ENCODE results near the gene CTNNA2.

CTNNA2 gene

DNA sequence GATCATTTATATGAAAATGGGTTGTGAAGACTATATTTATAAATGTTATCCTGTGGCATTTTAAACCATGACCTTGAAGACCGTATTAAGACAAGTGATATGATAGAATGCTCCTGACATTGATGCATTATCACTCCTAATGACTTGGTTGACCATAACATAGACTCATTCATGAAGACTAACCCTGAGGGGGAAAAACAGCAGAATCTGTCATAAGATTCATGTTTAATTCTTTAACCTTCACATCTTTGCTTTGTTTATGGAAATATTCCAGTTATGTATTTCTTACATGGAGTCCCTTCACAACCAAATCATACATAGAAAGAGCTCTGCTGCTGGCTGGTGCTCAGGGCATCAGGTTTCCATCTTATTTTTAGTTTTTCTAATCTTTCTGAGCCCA is 78.4 kb downstream of the CTNNA2 start:
- TF ChIP-seq, protein P1, sequence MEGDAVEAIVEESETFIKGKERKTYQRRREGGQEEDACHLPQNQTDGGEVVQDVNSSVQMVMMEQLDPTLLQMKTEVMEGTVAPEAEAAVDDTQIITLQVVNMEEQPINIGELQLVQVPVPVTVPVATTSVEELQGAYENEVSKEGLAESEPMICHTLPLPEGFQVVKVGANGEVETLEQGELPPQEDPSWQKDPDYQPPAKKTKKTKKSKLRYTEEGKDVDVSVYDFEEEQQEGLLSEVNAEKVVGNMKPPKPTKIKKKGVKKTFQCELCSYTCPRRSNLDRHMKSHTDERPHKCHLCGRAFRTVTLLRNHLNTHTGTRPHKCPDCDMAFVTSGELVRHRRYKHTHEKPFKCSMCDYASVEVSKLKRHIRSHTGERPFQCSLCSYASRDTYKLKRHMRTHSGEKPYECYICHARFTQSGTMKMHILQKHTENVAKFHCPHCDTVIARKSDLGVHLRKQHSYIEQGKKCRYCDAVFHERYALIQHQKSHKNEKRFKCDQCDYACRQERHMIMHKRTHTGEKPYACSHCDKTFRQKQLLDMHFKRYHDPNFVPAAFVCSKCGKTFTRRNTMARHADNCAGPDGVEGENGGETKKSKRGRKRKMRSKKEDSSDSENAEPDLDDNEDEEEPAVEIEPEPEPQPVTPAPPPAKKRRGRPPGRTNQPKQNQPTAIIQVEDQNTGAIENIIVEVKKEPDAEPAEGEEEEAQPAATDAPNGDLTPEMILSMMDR (IDR thresholded peaks at IDR 0.05; ENCODE audit: low read depth, low read length, missing control alignments) = no peak
- Histone ChIP-seq H3K27ac (no peak overlapping the region), H3K4me3 (ENCODE audit: low read depth, low read length) (no peak overlapping the region), H3K36me3 (replicated peaks) (no peaks in the 10 kb centered on the region), H3K27me3 (replicated peaks) (no peaks in the 10 kb centered on the region)
- in situ Hi-C loops (cut with HindIII; ENCODE audit: low pct_ligation_motif_present, low sequenced_read_pairs) = no loop called here
- DNase-seq = no peak

GRCh38 chr2:79593237-79593867 is 80.5 kb downstream of the CTNNA2 start:
- Histone ChIP-seq H3K27ac (no peak overlapping the region), H3K27me3 (replicated peaks) (no peaks in the 10 kb centered on the region), H3K4me3 (ENCODE audit: low read depth, low read length) (no peak overlapping the region), H3K36me3 (replicated peaks) (no peaks in the 10 kb centered on the region)
- TF ChIP-seq, protein P1 (IDR thresholded peaks at IDR 0.05; ENCODE audit: low read depth, low read length, missing control alignments) = no peak
- no peak for DNase-seq
- in situ Hi-C loops (cut with HindIII; ENCODE audit: low pct_ligation_motif_present, low sequenced_read_pairs) = no loop called here

GRCh38 chr2:79596403-79596802 is 83.6 kb downstream of the CTNNA2 start:
- H3K27me3 ChIP-seq (replicated peaks) = no peaks in the 10 kb centered on the region
- no peak overlapping the region for H3K4me3 ChIP-seq (ENCODE audit: low read depth, low read length)
- H3K36me3 ChIP-seq (replicated peaks) = no peaks in the 10 kb centered on the region
- no peak for DNase-seq
- H3K27ac ChIP-seq = no peak overlapping the region
- TF ChIP-seq, protein P1 (IDR thresholded peaks at IDR 0.05; ENCODE audit: low read depth, low read length, missing control alignments) = no peak
- in situ Hi-C loops (cut with HindIII; ENCODE audit: low pct_ligation_motif_present, low sequenced_read_pairs) = no loop called here

- TF ChIP-seq, protein P1 (IDR thresholded peaks at IDR 0.05; ENCODE audit: low read depth, low read length, missing control alignments) = no peak
- no peak for DNase-seq
- no peaks in the 10 kb centered on the region for H3K36me3 ChIP-seq (replicated peaks)
- H3K27me3 ChIP-seq (replicated peaks) = no peaks in the 10 kb centered on the region
- no peak overlapping the region for H3K27ac ChIP-seq
- in situ Hi-C loops (cut with HindIII; ENCODE audit: low pct_ligation_motif_present, low sequenced_read_pairs) = no loop called here
- no peak overlapping the region for H3K4me3 ChIP-seq (ENCODE audit: low read depth, low read length)
Observed at GRCh38 chr2:79604748-79605147, 91.9 kb downstream of the CTNNA2 start.

DNA sequence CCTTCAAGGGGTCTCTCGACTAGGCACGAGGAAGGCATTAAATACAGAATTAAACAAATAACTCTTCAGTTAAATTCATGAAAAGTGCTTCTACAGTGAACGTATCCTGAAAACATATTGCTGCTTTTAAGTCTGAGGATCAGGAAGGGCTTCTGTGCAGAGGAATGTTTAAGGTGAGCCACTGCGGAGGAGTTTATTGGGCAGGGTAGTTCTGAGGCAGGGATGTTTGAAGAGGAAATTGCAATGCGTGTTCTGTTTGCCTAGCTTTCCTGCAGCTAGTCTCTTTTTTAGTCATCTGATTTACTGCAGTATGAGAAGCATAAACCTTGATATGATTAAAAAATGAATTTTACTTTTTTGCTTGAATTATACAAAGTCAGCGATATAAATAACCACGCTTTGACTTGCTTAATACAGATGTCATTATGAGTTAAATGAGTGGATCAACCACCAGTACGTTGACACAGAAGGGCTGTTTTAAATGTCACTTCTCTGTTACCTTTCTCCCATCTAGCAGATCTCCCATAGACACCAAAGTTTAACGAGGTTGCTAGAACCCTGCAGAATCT is 98.7 kb downstream of the CTNNA2 start:
- Histone ChIP-seq H3K4me3 (ENCODE audit: low read depth, low read length) (no peak overlapping the region), H3K36me3 (replicated peaks) (no peaks in the 10 kb centered on the region), H3K27me3 (replicated peaks) (no peaks in the 10 kb centered on the region), H3K27ac (no peak overlapping the region)
- in situ Hi-C loops (cut with HindIII; ENCODE audit: low pct_ligation_motif_present, low sequenced_read_pairs) = no loop called here
- no peak for DNase-seq
- TF ChIP-seq, protein P1 (IDR thresholded peaks at IDR 0.05; ENCODE audit: low read depth, low read length, missing control alignments) = no peak

DNA sequence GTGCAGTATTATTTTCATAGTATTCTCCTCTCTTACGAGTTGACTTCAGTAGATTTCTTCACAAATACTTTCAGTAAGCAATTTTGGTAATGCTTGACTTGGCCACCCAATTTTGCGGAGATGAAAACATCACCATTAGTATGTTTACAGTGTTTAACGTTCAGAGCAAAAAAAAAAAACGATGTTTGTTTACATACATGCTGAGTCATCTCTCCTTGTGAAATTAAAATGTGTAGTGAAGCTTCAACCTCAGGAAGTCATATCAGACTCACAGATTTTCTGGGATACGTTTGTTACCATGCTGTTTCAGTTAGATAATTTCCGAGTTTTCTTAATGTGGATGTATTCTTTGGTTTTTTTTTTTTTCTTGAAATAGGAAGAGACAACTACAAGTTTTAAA is 100.1 kb downstream of the CTNNA2 start:
- no peak overlapping the region for H3K27ac ChIP-seq
- no peaks in the 10 kb centered on the region for H3K27me3 ChIP-seq (replicated peaks)
- DNase-seq = no peak
- no peak overlapping the region for H3K4me3 ChIP-seq (ENCODE audit: low read depth, low read length)
- no peaks in the 10 kb centered on the region for H3K36me3 ChIP-seq (replicated peaks)
- TF ChIP-seq, protein P1 (IDR thresholded peaks at IDR 0.05; ENCODE audit: low read depth, low read length, missing control alignments) = no peak
- in situ Hi-C loops (cut with HindIII; ENCODE audit: low pct_ligation_motif_present, low sequenced_read_pairs) = no loop called here

Data from brain microvascular endothelial cell (primary cell).